Measurements from ENCODE around the gene ZNF423.

The ZNF423 gene

DNA sequence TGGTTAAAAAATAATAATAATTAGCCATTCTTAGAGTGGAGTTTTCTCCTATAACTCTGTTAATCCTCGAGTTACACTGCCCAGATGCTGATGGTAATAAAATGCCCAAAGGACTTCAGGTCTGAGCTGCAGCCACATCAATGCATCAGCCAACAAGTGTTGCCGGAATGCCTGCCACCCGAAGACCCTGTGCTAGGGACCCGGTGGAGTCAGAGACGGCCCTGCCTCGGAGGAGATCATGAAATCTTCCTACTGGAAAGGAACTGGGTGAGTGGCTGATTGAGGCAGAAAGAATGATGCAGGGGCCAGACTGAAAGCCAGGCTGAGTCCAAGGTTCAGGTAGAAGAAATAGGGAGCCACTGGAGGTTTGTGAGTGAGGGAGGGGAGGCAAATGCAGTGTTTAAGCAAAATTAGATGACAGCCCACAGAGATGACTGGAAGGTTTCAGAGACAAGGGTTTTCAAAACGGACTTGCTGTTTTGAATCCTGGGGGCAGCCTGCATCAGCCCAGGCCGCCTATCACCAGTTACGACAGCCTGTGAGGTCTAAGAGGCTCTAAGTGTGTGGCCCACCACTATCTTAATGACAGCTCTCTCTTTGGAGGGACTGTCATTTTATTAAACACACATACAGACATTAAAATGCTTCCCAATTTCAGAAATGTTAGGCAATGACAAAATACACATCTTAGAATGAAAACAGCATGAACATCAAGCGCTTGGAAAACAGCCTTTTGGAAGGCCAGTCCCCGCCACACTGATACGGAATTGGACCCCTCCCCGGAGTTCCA is 100.0 kb downstream of the ZNF423 start:
- TF ChIP-seq, protein P1, sequence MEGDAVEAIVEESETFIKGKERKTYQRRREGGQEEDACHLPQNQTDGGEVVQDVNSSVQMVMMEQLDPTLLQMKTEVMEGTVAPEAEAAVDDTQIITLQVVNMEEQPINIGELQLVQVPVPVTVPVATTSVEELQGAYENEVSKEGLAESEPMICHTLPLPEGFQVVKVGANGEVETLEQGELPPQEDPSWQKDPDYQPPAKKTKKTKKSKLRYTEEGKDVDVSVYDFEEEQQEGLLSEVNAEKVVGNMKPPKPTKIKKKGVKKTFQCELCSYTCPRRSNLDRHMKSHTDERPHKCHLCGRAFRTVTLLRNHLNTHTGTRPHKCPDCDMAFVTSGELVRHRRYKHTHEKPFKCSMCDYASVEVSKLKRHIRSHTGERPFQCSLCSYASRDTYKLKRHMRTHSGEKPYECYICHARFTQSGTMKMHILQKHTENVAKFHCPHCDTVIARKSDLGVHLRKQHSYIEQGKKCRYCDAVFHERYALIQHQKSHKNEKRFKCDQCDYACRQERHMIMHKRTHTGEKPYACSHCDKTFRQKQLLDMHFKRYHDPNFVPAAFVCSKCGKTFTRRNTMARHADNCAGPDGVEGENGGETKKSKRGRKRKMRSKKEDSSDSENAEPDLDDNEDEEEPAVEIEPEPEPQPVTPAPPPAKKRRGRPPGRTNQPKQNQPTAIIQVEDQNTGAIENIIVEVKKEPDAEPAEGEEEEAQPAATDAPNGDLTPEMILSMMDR (IDR thresholded peaks at IDR 0.05; ENCODE audit: borderline replicate concordance, control extremely low read depth, extremely low read depth, insufficient read depth, missing control alignments): no peak
- in situ Hi-C loops (cut with MboI; ENCODE audit: low sequenced_read_pairs, unreplicated experiment): no loop called here
- DNase-seq (ENCODE audit: low spot score): no peak

GRCh38 chr16:49755313-49755620 is 100.6 kb downstream of the ZNF423 start:
- in situ Hi-C loops (cut with MboI; ENCODE audit: low sequenced_read_pairs, unreplicated experiment): no loop called here
- DNase-seq (ENCODE audit: low spot score): no peak
- TF ChIP-seq, protein P1 (IDR thresholded peaks at IDR 0.05; ENCODE audit: borderline replicate concordance, control extremely low read depth, extremely low read depth, insufficient read depth, missing control alignments): no peak

DNA sequence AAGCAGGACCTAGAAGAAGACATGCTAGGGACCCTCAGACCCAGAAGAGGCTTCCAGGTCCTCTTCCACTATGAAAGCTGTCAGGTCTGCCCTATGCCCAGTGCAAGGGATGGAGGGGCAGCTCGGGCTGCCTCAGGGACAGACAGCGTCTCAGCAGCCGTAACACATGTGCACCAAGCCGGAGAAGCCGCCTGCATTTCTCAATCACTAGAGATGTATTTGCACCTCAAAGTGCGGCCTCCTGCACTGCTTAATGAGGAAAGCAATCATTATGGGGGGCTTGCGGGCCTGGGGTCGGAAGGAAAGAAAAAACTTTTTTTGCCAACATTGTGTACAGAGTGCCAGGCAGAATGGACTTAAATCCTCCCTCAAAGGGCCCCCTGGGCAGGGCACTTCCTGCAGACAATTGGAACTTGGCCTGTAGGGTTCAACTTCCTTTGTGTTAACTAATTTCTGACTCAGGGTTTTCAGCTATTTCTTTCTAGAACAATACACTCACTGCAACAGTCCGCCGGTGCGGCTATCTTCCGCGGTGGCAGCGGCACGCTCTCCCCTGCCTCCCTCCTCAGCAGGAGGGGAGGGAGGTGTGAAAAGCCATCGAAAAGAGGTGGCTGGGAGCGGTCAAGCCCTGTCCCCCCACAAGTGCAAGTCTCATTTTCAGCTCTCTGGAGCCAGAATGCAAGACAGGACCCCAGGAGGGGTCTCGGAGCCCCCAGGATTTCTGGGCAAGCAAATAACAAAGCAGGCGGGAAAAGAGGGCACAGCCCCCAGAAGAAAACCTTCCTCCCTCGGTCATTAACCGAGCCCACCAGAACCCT is 101.2 kb downstream of the ZNF423 start:
- TF ChIP-seq, protein P1 (IDR thresholded peaks at IDR 0.05; ENCODE audit: borderline replicate concordance, control extremely low read depth, extremely low read depth, insufficient read depth, missing control alignments): no peak
- in situ Hi-C loops (cut with MboI; ENCODE audit: low sequenced_read_pairs, unreplicated experiment): no loop called here
- no peak for DNase-seq (ENCODE audit: low spot score)

- in situ Hi-C loops (cut with MboI; ENCODE audit: low sequenced_read_pairs, unreplicated experiment): no loop called here
- no peak for DNase-seq (ENCODE audit: low spot score)
- TF ChIP-seq, protein P1 (IDR thresholded peaks at IDR 0.05; ENCODE audit: borderline replicate concordance, control extremely low read depth, extremely low read depth, insufficient read depth, missing control alignments): no peak
Measured at GRCh38 chr16:49750341-49751000, 105.4 kb downstream of the ZNF423 start.

GRCh38 chr16:49749816-49750215 is 106.1 kb downstream of the ZNF423 start:
- TF ChIP-seq, protein P1 (IDR thresholded peaks at IDR 0.05; ENCODE audit: borderline replicate concordance, control extremely low read depth, extremely low read depth, insufficient read depth, missing control alignments): no peak
- DNase-seq (ENCODE audit: low spot score): no peak
- in situ Hi-C loops (cut with MboI; ENCODE audit: low sequenced_read_pairs, unreplicated experiment): no loop called here

DNA sequence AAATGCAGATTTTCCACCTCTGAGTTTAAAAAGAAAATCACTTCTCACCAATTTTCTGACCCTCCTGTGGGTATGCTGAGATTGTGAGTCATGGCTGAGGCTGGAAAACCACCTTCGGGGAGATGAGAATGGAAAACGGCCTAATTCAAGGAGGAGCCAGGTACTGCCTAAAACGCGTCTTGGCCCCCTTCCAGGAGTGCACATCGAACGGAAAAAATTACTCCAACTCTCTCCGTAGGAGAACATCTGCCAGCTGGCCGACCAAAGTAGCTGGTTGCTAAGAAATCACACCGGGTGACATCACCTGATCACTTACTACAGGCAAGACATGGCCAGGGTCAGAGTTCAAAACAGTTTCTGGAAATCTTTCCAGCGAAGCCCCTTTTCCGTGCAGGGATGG is 107.6 kb downstream of the ZNF423 start:
- TF ChIP-seq, protein P1 (IDR thresholded peaks at IDR 0.05; ENCODE audit: borderline replicate concordance, control extremely low read depth, extremely low read depth, insufficient read depth, missing control alignments): no peak
- DNase-seq (ENCODE audit: low spot score): no peak
- in situ Hi-C loops (cut with MboI; ENCODE audit: low sequenced_read_pairs, unreplicated experiment): no loop called here
